Dedifferentiated amniotic fluid mesenchymal stem cell (primary cell): ENCODE data around the gene FARP2.
"Not testable (repeated sequence)": the region's sequence is repeated elsewhere in the genome, so short reads cannot be mapped to it uniquely, and the experiment has no call there.

Experiments
- DNase-seq: peaks from one replicate; pipeline ENCODE4 v3.0.0-alpha.2; 2016; ENCODE audit errors: extremely low spot score

FARP2 gene

GRCh38 chr2:241364781-241365180, 8.7 kb downstream of the FARP2 start:
- no peak for DNase-seq

GRCh38 chr2:241366678-241367077, 10.6 kb downstream of the FARP2 start:
- no peak for DNase-seq

GRCh38 chr2:241368643-241369042, 12.6 kb downstream of the FARP2 start:
- no peak for DNase-seq

GRCh38 chr2:241372361-241372992, 16.4 kb downstream of the FARP2 start:
- no peak for DNase-seq

- no peak for DNase-seq
These were observed 17.4 kb downstream of the FARP2 start for GRCh38 chr2:241373446-241373845.

GRCh38 chr2:241373906-241374305, 17.8 kb downstream of the FARP2 start:
- not testable (repeated sequence) for DNase-seq

- DNase-seq: no peak
These were observed 19.2 kb downstream of the FARP2 start for GRCh38 chr2:241375300-241375699.

GRCh38 chr2:241376808-241377207, 20.7 kb downstream of the FARP2 start:
- no peak for DNase-seq

GRCh38 chr2:241378816-241379215, 22.7 kb downstream of the FARP2 start:
- DNase-seq: no peak

GRCh38 chr2:241379481-241380480, 23.7 kb downstream of the FARP2 start:
- peak; percentile 85 for DNase-seq

- no peak for DNase-seq
These were observed 25.8 kb downstream of the FARP2 start for GRCh38 chr2:241381872-241382271.

- not testable (repeated sequence) for DNase-seq
These were observed 29.4 kb downstream of the FARP2 start for GRCh38 chr2:241385450-241385849.

GRCh38 chr2:241386519-241386918, 30.4 kb downstream of the FARP2 start:
- no peak for DNase-seq

- DNase-seq: no peak
These were observed 33.6 kb downstream of the FARP2 start for GRCh38 chr2:241389697-241390096.

- DNase-seq: no peak
These were observed 34.5 kb downstream of the FARP2 start for GRCh38 chr2:241390301-241391206.

GRCh38 chr2:241391892-241392665, 36.0 kb downstream of the FARP2 start:
- no peak for DNase-seq

GRCh38 chr2:241392753-241393152, 36.7 kb downstream of the FARP2 start:
- DNase-seq: not testable (repeated sequence)

GRCh38 chr2:241393524-241394196, 37.6 kb downstream of the FARP2 start:
- no peak for DNase-seq

- DNase-seq: not testable (repeated sequence)
These were observed 40.7 kb downstream of the FARP2 start for GRCh38 chr2:241396809-241397208.
